Activated naive CD8-positive, alpha-beta T cell treated with anti-CD3 and anti-CD28 coated beads, Interleukin-2, amount 50 U/mL, for 16 hours (primary cell): ENCODE data around the gene ALKAL2.

Experiments used
- DNase-seq: peaks from one replicate; pipeline ENCODE4 v3.0.0-alpha.2; 2020; ENCODE audit warnings: low read depth, low spot score

The ALKAL2 gene

GRCh38 chr2:290090-290722 is 2.3 kb upstream of the ALKAL2 start:
- no peak for DNase-seq

- no peak for DNase-seq
Measured at GRCh38 chr2:289362-290089, 1.6 kb upstream of the ALKAL2 start.

GRCh38 chr2:288758-289361 is 969 bp upstream of the ALKAL2 start:
- DNase-seq, result no peak

GRCh38 chr2:287471-287885 is 413 bp downstream of the ALKAL2 start:
- DNase-seq, result no peak

DNA sequence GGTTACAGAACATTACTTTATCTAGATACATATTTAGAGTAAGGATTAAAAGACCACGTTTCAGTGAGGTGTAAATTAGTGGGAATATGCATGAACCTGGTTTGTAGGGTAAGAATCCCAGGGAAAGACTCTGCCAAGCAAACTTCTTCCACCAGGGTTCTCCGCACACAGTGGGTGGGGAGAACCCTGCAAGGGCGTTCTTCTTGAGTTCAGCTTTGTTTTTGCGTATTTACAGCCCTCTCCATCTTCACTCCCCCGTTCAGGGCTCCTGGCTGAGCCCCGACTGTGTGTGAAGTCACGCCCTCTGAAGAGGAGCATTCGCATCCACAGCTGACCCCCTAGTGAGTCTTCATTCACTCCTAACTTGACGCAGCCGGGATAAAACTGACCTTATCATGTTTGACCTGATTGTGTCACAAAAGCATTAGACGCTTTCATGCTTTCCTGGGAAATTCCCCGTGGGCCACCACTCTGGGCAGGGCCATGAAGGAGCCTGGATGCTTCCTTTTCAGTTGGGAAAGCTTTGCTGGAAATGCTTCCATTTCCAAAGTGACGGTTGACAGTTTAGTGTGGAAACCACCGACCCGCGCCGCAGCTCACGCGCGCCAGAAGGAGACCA is 1.0 kb downstream of the ALKAL2 start:
- DNase-seq, result no peak

GRCh38 chr2:286035-286434 is 1.9 kb downstream of the ALKAL2 start:
- no peak for DNase-seq

GRCh38 chr2:285531-285930 is 2.4 kb downstream of the ALKAL2 start:
- DNase-seq, result no peak

- no peak for DNase-seq
Measured at GRCh38 chr2:284896-285492, 2.9 kb downstream of the ALKAL2 start.

- DNase-seq, result no peak
Measured at GRCh38 chr2:283996-284794, 3.7 kb downstream of the ALKAL2 start.

GRCh38 chr2:282371-283263 is 5.3 kb downstream of the ALKAL2 start:
- no peak for DNase-seq

DNA sequence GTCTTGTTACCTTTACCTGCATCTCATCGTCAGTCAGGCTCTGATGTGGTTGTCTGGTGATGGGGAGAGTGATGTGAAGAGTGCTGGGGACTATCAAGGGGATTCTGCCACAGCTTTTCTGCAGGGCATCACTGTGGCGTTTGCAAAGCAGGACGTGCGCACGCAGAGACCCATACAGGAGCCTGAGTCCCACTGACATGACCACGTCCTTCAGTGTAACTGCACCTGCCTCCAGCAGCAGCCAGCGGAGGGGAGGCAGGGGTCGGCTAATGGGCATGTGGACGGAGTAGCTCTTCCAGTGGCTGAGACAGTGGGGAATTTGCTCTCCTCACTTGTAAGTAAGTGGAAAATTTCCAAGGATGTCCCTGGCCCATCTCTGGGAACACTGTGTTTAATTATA is 6.5 kb downstream of the ALKAL2 start:
- DNase-seq, result no peak

GRCh38 chr2:280650-281110 is 7.2 kb downstream of the ALKAL2 start:
- DNase-seq, result no peak

DNA sequence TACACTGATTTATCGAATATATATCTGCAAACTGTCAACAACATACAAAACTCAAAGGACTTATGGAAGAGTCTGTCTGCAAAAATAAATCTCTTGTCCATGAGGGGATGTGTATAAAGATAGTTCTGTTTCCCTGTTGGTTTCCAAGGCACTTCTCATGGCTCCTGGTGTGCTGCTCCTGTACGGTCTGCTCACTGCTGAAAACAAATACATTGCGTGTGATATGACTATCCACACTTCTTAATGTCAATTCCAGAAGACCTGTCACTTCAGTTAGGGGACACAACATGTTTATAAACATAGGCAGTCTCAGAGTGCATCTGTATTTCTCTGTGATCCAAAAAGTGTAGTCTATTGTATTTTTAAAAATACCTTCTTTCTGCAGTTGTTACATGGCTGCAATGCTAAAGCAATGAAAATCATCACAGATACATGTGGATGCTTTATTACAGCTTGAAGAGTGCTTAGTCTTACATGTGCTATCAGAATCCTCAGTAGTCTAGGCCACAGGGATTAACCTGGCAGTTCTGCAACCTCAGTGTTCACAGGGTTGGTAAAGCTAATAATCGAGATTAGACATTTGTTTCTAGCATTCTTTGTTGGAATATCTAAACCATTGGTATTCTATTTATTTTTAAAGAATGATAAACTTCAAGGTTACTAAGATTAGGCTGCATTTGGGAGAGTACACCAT is 7.8 kb downstream of the ALKAL2 start:
- DNase-seq, result no peak

GRCh38 chr2:279366-279765 is 8.5 kb downstream of the ALKAL2 start:
- no peak for DNase-seq

DNA sequence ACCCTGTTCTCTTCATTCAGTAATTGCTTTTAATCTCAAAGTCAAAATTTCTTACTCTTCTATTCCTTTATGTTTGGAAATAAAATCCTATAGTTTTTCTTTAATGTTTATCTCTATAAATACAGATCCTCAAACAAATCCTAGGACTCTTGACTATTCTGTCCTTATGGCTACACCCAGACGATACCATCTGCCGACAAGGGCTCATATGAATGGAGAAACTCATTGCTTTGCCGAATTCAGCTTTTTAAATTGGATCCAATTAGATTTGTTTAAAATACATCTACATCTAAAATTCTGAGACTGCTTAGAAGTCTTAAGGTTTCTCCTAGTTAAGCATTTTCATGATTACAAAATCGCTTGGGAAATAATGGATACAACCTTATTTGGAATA is 9.0 kb downstream of the ALKAL2 start:
- DNase-seq, result no peak

DNA sequence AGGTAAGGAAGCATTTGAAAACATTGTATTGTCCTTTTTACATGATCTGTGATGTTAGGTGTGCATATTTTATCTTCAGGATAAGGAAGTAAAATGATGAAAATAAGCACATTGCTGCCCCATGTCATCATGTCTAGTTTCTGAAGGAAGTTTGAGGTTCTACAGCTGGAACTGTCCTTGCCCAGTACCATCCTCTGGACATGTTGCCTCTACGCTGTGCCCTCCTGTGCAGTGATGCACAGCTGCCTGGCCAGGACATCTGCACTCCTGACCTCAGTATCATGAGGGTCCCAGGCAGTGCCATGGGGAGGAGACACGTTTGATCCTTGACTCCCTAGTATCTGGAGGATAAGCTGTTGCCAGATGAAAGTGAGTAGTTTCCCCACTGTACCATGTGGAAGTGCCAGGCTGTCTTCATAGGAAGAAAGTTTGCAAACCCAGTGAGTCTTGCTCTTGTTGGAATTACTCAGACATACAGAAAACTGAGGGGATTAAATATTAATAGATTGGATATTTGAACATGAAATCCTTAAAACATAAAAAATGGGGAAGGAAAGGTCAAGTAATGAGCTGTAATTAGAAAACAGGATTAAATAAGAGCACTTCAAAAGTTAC is 9.5 kb downstream of the ALKAL2 start:
- DNase-seq, result no peak

DNA sequence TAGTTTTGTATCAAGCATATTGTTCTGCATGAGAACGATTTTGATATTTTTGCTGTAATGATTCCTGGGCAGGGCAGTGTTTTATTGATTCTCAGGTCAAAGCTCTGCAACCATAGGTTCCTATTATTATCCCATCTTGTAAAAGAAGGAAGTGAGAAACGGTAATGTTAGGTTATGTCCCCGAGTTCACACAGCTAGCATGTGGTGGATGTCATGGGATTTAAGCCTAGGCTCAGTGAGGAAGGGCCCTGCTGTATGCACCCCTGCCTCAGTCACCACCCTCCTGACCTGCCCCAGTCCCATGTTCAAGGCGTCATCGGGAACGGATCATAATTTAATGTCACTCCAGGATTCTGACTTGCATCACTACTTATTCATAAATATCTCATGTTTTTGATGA is 12.4 kb downstream of the ALKAL2 start:
- DNase-seq, result no peak

DNA sequence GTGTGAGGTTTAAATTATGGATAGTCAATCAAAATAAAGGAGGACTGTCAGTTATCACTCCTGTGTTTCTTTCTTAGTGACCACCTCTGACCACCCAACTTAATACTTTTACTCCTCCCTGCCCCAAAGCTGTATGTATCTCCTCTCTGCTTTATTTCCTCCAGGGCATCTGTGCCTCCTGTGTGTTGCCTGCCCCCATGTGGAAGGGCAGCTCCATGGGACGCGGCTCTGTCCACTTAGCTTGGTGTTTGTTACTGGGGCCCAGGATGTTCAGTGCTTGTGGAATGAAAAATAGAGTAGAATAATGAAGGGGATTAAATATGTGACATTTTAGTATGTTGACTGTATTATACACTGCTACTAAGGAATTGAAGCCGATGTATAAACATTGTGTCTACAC is 13.4 kb downstream of the ALKAL2 start:
- DNase-seq, result no peak

- DNase-seq, result no peak
Measured at GRCh38 chr2:273333-273732, 14.6 kb downstream of the ALKAL2 start.
